Measurements from ENCODE around the gene HMX1.

The HMX1 gene

GRCh38 chr4:8840816-8841455, 30.7 kb downstream of the HMX1 start:
- H3K4me3 ChIP-seq (ENCODE audit: low read depth, low read length) = no peak overlapping the region
- DNase-seq (ENCODE audit: low read depth) = no peak
- TF ChIP-seq CTCF (IDR thresholded peaks at IDR 0.05; ENCODE audit: low read depth, low read length) = no peak
- TF ChIP-seq POLR2A (IDR thresholded peaks at IDR 0.05; ENCODE audit: extremely low read depth, insufficient read length) = no peak
- TF ChIP-seq MYC (IDR thresholded peaks at IDR 0.05; ENCODE audit: low read depth, low read length) = no peak
- no peak for TF ChIP-seq MAX (IDR thresholded peaks at IDR 0.05; ENCODE audit: low read depth, low read length)

- no peak for DNase-seq (ENCODE audit: low read depth)
- H3K4me3 ChIP-seq (ENCODE audit: low read depth, low read length) = no peak overlapping the region
- TF ChIP-seq MYC (IDR thresholded peaks at IDR 0.05; ENCODE audit: low read depth, low read length) (no peak), CTCF (IDR thresholded peaks at IDR 0.05; ENCODE audit: low read depth, low read length) (no peak), MAX (IDR thresholded peaks at IDR 0.05; ENCODE audit: low read depth, low read length) (no peak), POLR2A (IDR thresholded peaks at IDR 0.05; ENCODE audit: extremely low read depth, insufficient read length) (no peak)
Observed at GRCh38 chr4:8840006-8840793, 31.4 kb downstream of the HMX1 start.

- H3K4me3 ChIP-seq (ENCODE audit: low read depth, low read length) = no peak overlapping the region
- no peak for DNase-seq (ENCODE audit: low read depth)
- TF ChIP-seq CTCF (IDR thresholded peaks at IDR 0.05; ENCODE audit: low read depth, low read length) (no peak), POLR2A (IDR thresholded peaks at IDR 0.05; ENCODE audit: extremely low read depth, insufficient read length) (no peak), MAX (IDR thresholded peaks at IDR 0.05; ENCODE audit: low read depth, low read length) (no peak), MYC (IDR thresholded peaks at IDR 0.05; ENCODE audit: low read depth, low read length) (no peak)
Observed at GRCh38 chr4:8838961-8839431, 32.6 kb downstream of the HMX1 start.

- TF ChIP-seq CTCF (IDR thresholded peaks at IDR 0.05; ENCODE audit: low read depth, low read length) (no peak), POLR2A (IDR thresholded peaks at IDR 0.05; ENCODE audit: extremely low read depth, insufficient read length) (no peak), MYC (IDR thresholded peaks at IDR 0.05; ENCODE audit: low read depth, low read length) (no peak), MAX (IDR thresholded peaks at IDR 0.05; ENCODE audit: low read depth, low read length) (no peak)
- H3K4me3 ChIP-seq (ENCODE audit: low read depth, low read length) = no peak overlapping the region
- no peak for DNase-seq (ENCODE audit: low read depth)
Observed at GRCh38 chr4:8838296-8838960, 33.2 kb downstream of the HMX1 start.

GRCh38 chr4:8837181-8837841, 34.3 kb downstream of the HMX1 start:
- TF ChIP-seq CTCF (IDR thresholded peaks at IDR 0.05; ENCODE audit: low read depth, low read length) = no peak
- no peak for TF ChIP-seq MYC (IDR thresholded peaks at IDR 0.05; ENCODE audit: low read depth, low read length)
- TF ChIP-seq MAX (IDR thresholded peaks at IDR 0.05; ENCODE audit: low read depth, low read length) = no peak
- TF ChIP-seq POLR2A (IDR thresholded peaks at IDR 0.05; ENCODE audit: extremely low read depth, insufficient read length) = no peak
- DNase-seq (ENCODE audit: low read depth) = no peak
- no peak overlapping the region for H3K4me3 ChIP-seq (ENCODE audit: low read depth, low read length)

Data from NB4 (cell line).